ENCODE results near the gene BBS9.

DNA sequence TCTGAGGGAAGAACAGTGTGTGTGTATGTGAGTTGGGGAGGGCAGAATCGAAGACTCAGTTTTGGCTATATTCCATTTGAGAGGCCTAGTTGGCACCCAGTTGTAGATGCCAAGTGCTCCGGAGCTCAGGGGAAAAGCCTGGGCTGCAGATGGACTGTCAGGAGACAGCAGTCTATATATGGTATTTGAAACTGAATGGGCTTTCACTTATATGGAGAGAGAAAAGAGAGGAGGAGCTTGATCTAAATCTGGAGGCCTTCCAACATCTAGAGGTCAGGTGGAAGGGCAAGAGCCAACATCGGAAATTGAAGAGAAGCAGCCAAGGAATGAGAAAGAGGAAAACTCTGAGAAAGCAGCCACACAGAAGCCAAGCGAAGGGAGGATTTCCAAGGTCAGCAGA, 425.2 kb downstream of the BBS9 start:
- TF ChIP-seq EZH2 (IDR thresholded peaks at IDR 0.05; ENCODE audit: low read depth, unreplicated experiment) (no peak), POLR2AphosphoS5 (IDR thresholded peaks at IDR 0.05; ENCODE audit: low read depth) (no peak), CREB1 (CRISPR knock-in tag; IDR thresholded peaks at IDR 0.05; ENCODE audit: low read depth) (no peak), ZNF114 (CRISPR knock-in tag; IDR thresholded peaks at IDR 0.05) (no peak), EZH2phosphoT487 (IDR thresholded peaks at IDR 0.05; ENCODE audit: unreplicated experiment) (no peak)
- TF ChIP-seq, protein P1, sequence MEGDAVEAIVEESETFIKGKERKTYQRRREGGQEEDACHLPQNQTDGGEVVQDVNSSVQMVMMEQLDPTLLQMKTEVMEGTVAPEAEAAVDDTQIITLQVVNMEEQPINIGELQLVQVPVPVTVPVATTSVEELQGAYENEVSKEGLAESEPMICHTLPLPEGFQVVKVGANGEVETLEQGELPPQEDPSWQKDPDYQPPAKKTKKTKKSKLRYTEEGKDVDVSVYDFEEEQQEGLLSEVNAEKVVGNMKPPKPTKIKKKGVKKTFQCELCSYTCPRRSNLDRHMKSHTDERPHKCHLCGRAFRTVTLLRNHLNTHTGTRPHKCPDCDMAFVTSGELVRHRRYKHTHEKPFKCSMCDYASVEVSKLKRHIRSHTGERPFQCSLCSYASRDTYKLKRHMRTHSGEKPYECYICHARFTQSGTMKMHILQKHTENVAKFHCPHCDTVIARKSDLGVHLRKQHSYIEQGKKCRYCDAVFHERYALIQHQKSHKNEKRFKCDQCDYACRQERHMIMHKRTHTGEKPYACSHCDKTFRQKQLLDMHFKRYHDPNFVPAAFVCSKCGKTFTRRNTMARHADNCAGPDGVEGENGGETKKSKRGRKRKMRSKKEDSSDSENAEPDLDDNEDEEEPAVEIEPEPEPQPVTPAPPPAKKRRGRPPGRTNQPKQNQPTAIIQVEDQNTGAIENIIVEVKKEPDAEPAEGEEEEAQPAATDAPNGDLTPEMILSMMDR (conservative IDR thresholded peaks at IDR 0.05; ENCODE audit: low read depth in 2 of 2), result no peak
- TF ChIP-seq, protein P2, sequence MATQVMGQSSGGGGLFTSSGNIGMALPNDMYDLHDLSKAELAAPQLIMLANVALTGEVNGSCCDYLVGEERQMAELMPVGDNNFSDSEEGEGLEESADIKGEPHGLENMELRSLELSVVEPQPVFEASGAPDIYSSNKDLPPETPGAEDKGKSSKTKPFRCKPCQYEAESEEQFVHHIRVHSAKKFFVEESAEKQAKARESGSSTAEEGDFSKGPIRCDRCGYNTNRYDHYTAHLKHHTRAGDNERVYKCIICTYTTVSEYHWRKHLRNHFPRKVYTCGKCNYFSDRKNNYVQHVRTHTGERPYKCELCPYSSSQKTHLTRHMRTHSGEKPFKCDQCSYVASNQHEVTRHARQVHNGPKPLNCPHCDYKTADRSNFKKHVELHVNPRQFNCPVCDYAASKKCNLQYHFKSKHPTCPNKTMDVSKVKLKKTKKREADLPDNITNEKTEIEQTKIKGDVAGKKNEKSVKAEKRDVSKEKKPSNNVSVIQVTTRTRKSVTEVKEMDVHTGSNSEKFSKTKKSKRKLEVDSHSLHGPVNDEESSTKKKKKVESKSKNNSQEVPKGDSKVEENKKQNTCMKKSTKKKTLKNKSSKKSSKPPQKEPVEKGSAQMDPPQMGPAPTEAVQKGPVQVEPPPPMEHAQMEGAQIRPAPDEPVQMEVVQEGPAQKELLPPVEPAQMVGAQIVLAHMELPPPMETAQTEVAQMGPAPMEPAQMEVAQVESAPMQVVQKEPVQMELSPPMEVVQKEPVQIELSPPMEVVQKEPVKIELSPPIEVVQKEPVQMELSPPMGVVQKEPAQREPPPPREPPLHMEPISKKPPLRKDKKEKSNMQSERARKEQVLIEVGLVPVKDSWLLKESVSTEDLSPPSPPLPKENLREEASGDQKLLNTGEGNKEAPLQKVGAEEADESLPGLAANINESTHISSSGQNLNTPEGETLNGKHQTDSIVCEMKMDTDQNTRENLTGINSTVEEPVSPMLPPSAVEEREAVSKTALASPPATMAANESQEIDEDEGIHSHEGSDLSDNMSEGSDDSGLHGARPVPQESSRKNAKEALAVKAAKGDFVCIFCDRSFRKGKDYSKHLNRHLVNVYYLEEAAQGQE (IDR thresholded peaks at IDR 0.05; ENCODE audit: unreplicated experiment), result no peak
- TF ChIP-seq, protein P3, sequence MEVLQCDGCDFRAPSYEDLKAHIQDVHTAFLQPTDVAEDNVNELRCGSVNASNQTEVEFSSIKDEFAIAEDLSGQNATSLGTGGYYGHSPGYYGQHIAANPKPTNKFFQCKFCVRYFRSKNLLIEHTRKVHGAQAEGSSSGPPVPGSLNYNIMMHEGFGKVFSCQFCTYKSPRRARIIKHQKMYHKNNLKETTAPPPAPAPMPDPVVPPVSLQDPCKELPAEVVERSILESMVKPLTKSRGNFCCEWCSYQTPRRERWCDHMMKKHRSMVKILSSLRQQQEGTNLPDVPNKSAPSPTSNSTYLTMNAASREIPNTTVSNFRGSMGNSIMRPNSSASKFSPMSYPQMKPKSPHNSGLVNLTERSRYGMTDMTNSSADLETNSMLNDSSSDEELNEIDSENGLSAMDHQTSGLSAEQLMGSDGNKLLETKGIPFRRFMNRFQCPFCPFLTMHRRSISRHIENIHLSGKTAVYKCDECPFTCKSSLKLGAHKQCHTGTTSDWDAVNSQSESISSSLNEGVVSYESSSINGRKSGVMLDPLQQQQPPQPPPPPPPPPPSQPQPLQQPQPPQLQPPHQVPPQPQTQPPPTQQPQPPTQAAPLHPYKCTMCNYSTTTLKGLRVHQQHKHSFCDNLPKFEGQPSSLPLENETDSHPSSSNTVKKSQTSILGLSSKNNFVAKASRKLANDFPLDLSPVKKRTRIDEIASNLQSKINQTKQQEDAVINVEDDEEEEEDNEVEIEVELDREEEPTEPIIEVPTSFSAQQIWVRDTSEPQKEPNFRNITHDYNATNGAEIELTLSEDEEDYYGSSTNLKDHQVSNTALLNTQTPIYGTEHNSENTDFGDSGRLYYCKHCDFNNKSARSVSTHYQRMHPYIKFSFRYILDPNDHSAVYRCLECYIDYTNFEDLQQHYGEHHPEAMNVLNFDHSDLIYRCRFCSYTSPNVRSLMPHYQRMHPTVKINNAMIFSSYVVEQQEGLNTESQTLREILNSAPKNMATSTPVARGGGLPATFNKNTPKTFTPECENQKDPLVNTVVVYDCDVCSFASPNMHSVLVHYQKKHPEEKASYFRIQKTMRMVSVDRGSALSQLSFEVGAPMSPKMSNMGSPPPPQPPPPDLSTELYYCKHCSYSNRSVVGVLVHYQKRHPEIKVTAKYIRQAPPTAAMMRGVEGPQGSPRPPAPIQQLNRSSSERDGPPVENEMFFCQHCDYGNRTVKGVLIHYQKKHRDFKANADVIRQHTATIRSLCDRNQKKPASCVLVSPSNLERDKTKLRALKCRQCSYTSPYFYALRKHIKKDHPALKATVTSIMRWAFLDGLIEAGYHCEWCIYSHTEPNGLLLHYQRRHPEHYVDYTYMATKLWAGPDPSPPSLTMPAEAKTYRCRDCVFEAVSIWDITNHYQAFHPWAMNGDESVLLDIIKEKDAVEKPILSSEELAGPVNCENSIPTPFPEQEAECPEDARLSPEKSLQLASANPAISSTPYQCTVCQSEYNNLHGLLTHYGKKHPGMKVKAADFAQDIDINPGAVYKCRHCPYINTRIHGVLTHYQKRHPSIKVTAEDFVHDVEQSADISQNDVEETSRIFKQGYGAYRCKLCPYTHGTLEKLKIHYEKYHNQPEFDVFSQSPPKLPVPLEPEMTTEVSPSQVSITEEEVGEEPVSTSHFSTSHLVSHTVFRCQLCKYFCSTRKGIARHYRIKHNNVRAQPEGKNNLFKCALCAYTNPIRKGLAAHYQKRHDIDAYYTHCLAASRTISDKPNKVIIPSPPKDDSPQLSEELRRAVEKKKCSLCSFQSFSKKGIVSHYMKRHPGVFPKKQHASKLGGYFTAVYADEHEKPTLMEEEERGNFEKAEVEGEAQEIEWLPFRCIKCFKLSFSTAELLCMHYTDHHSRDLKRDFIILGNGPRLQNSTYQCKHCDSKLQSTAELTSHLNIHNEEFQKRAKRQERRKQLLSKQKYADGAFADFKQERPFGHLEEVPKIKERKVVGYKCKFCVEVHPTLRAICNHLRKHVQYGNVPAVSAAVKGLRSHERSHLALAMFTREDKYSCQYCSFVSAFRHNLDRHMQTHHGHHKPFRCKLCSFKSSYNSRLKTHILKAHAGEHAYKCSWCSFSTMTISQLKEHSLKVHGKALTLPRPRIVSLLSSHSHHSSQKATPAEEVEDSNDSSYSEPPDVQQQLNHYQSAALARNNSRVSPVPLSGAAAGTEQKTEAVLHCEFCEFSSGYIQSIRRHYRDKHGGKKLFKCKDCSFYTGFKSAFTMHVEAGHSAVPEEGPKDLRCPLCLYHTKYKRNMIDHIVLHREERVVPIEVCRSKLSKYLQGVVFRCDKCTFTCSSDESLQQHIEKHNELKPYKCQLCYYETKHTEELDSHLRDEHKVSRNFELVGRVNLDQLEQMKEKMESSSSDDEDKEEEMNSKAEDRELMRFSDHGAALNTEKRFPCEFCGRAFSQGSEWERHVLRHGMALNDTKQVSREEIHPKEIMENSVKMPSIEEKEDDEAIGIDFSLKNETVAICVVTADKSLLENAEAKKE (CRISPR knock-in tag; IDR thresholded peaks at IDR 0.05), result no peak

All from GM23338 (cell line).